ENCODE results near the gene NLRP2B.
A peak's percentile ranks its signal among the peaks of the same experiment; 100 is the strongest.
"Not testable (repeated sequence)": the region's sequence is repeated elsewhere in the genome, so short reads cannot be mapped to it uniquely, and the experiment has no call there.

The NLRP2B gene

DNA sequence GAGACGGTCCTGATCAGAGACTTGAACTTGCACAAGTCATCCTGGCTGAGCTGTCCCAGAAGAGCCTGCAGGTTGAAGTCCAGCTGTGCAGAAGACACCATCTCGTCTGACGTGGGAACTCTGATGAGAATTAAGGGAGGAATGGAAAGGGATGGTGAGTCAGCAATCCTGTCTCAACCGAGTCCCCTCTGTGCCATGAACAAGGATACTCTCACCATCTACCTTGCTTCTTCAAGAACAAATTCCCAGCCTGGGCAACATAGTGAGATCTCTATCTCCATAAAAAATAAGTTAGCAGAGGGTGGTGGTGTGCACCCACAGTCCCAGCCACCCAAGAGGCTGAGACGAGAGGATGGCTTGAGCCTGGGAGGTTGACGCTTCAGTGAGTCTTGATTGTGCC is at the start of gene NLRP2B:
Gene NLRP2B (minus strand): TSS at position 101 of the 400 bp plus-strand sequence.
- no peak for FAIRE-seq

DNA sequence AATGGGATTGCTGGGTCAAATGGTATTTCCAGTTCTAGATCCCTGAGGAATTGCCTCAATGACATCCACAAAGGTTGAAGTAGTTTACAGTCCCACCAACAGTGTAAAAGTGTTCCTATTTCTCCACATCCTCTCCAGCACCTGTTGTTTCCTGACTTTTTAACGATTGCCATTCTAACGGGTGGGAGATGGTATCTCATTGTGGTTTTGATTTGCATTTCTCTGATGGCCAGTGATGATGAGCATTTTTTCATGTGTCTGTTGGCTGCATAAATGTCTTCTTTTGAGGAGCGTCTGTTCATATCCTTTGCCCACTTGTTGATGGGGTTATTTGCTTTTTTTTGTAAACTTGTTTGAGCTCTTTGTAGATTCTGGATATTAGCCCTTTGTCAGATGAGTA is 45.9 kb upstream of the NLRP2B start:
- not testable (repeated sequence) for FAIRE-seq

DNA sequence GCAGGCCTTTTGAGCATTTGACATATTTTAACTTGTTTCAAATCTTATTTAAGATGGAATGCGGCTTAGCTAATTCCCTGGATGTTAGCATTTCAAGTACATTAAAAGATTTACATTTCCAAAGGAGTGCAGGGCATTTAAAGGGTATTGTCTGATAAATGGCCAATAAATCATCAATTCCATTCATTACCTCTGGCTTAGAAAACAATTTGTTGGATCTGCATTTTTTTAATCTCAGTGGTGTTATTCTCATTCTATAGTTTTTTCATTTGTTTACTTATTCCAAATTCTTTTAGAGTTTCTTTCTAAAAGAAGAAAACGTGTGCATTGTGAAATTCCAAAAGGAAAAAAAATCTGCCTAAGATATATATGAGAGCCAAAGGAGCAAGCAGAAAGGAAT is 1.3 kb upstream of the NLRP2B start:
- no peak for FAIRE-seq

DNA sequence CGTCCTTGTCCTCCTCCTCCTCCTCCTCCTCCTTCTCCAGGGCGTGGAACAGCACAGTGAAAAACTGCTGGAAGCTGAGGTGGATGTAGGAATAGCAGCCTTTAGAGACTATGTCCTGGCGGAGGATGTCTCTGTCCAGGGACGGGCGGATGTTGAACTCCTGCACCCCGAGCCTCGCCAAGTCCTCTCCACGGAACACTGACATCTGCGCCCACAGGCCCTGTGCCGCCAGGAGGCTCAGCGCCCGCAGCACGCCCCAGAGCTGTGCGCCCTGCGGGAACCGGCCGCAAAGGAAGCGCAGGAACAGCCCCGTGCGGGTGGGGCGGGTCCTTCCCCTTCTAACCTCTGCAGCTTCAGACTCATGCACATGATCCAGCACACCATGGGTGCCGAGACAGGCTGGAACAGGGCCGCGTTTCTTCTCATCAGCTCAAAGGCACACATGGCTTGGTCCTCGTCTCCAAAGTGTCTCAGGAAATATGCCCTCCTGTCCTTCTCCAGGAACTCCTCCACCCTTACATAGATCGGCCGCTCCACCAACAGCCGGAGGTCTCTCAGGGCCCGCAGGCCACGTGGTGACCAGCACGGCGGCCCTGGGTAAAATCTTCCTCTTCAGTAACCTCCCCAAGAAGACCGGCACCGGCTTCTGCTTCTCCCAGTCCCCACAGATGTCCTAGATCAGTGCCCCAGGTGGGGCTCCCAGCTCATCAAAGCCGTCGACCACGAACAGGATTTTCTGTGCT is 1.2 kb downstream of the NLRP2B start:
- no peak for FAIRE-seq

DNA sequence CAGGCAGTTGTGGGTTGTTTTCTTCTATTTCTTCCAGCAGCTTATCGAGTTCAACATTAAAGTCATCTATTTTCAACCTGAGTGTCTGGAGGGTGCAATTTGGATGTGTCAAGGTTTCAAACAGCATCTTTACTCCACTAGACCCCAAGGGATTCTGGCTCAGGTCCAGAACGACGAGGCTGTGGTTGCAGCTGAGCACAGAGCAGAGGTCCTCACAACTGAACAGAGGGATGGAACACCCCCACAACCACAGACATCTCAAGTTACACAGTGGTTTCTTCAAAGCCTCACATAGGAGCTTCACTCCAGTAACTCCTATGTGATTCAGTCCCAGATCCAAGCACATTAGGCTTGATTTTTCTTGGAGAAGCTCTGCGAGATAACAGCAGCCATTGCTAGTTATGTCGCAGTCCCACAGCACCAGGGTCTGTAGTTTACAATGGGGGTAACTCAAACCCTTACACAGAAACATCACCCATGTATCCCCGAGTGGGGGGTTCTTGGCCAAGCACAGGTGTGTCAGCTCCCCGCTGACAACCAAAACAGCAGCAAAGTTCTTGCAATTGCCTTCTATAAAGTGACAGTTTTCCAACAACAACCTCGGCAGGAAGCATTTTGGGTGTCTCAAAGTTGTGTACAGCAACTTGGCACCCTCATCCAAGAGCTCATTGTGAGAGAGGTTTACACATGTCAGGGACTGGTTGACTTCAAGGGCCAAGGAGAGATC is 2.8 kb downstream of the NLRP2B start:
- FAIRE-seq = no peak

DNA sequence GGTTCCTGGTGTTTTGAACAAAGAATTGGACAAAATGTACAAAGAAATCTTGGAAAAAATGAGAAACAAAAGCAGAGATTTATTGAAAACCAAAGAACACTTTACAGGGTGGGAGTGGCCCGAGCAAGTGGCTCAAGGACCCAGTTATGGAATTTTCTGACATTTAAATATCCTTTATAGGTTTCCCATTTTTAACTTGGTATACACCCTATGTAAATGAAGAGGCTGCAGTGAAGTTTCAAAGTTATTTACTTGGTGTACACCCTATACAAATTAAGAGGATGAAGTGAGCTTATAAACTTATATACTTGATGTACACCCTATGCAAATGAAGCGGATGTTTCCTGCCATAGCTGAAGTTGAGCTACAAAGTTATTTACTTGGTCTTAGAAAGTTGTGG is 4.7 kb downstream of the NLRP2B start:
- FAIRE-seq = no peak

DNA sequence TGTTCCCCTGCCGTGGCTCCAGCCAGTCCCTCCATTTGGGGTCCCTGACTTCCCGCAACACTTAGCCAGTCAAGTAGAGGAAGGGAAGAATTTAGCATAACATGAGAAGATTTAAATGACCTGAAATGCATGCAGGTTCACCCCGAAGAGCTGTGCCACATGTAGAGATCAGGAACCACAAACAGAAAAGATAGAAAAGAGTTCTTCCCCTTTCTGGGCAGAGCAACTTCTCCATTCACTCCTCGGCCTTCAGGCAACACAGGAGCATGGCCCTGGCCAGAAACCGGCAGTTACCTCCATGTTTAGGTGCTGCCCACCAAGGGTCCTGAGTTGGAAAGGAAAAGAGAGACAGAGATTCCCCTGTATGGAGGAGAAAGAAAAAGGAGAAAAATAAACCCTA is 5.2 kb downstream of the NLRP2B start:
- FAIRE-seq = no peak

DNA sequence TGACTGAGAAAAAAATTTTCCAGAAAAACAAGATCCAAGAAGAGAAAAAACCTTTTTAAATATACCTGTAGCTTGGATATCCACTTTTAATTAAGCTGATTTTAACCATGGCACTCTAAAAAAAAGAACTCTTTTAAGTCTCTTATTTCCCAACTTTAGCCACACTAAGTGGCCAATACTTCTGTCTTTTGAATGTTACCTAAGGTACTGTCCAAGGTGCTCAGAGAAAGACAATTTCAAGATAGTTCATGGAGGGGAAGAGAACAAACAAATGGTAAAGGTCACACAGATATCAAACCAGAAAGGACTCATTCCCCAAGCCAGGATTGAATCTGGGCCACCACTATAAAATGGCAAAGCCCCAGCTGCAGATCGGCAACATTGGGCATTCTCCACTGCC is 10.1 kb downstream of the NLRP2B start:
- FAIRE-seq = no peak

DNA sequence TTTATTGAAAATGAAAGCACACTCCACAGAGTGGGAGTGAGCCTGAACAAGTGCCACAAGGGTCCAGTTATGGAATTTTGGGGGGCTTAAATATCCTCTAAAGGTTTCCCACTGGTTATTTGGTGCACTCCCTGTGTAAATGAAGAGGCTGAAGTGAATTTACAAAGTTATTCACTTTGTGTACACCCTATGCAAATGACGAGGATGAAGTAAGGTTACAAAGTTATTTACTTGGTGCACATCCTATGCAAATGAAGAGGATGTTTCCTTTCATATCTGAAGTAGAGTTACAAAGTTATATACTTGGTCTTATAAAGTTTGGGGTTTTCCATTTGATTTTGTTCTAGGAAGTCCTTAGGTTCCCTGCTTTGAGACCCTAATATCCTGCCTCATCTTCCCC is 13.1 kb downstream of the NLRP2B start:
- FAIRE-seq = no peak

- FAIRE-seq = no peak
These were observed 25.0 kb downstream of the NLRP2B start for GRCh38 chrX:57655065-57655464.

GRCh38 chrX:57652705-57653104 is 27.4 kb downstream of the NLRP2B start:
- FAIRE-seq = peak; percentile 74

- FAIRE-seq = no peak
These were observed 28.7 kb downstream of the NLRP2B start for GRCh38 chrX:57651169-57651919.

DNA sequence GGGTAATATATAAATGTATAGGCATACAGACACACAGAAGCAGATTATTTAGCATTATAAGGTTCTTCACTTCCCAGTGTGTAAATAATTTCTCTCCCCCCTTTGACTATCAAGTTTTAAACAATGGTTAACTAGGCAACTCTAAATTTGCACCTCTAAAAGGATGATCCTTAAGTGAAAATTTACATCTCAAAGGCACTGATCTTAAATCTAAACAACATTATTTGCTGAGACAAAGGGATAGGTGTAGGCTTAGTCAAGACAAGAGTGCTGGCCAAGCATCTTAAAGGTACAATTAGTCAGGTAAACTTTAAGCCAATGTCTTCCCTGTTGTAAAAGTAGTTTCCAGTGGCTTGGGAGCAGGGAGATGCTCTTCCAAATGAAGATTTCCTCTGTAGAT is 33.0 kb downstream of the NLRP2B start:
- no peak for FAIRE-seq

- no peak for FAIRE-seq
These were observed 36.4 kb downstream of the NLRP2B start for GRCh38 chrX:57643698-57644097.

- peak; percentile 64 for FAIRE-seq
These were observed 38.7 kb downstream of the NLRP2B start for GRCh38 chrX:57641338-57641737.

- FAIRE-seq = no peak
These were observed 39.4 kb downstream of the NLRP2B start for GRCh38 chrX:57640674-57641016.

- not testable (repeated sequence) for FAIRE-seq
These were observed 50.6 kb downstream of the NLRP2B start for GRCh38 chrX:57629438-57629837.

Data from islet of Langerhans (tissue), 1 donor.